HG02852 (cell line): ENCODE data around the gene PDS5B.
"Not testable (repeated sequence)": the region's sequence is repeated elsewhere in the genome, so short reads cannot be mapped to it uniquely, and the experiment has no call there.

Experiments
- ATAC-seq: cut with Tn5 transposase; IDR thresholded peaks from one replicate; pipeline ENCODE4 v1.9.1; 2021; ENCODE audit warnings: mild to moderate bottlenecking, moderate library complexity; ENCODE audit not compliant: unreplicated experiment

Gene PDS5B

GRCh38 chr13:32722340-32722739 lies 136.1 kb downstream of the PDS5B start:
- ATAC-seq, result no peak

- ATAC-seq, result no peak
Observed at GRCh38 chr13:32723987-32724386, 137.7 kb downstream of the PDS5B start.

GRCh38 chr13:32726374-32727037 lies 140.3 kb downstream of the PDS5B start:
- no peak for ATAC-seq

DNA sequence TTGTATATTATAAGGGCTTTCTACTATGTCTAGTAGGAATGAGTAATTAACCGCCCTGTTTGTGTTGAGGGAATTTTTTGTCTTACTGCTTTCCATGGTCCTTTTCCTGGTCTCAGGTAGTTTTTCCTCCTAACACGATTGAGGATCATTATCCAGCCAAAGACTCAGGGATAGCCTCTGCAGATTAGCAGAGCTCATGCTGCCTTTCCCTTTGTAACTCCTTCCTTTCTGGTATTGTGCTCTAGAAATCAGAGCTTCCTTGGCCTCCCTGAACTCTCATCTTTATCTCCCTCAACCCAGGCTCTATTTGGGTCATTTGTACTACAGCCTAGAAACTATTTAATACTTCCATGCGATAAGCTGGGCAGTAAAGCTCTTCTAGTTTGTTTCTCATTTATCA lies 142.1 kb downstream of the PDS5B start:
- ATAC-seq, result no peak

- ATAC-seq, result not testable (repeated sequence)
Observed at GRCh38 chr13:32729097-32729496, 142.8 kb downstream of the PDS5B start.

DNA sequence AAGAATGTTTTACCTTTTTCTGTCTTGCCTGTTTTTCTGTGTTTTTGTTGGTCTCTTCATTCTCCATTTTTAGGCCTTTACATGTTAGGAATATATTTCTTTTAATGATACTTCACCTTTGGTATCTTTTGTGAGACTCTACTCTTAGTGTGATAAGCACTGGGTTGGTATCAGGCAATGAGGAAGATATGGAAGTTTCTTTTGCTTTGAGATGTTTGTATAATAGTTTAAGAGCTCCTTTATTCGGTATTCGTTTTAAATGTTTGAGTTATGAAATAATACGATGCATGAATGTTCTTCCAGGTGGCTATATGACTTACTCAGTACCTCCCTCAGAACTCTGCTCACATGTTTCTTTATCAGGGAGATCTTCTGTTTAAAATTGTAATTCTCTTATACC lies 144.8 kb downstream of the PDS5B start:
- no peak for ATAC-seq

DNA sequence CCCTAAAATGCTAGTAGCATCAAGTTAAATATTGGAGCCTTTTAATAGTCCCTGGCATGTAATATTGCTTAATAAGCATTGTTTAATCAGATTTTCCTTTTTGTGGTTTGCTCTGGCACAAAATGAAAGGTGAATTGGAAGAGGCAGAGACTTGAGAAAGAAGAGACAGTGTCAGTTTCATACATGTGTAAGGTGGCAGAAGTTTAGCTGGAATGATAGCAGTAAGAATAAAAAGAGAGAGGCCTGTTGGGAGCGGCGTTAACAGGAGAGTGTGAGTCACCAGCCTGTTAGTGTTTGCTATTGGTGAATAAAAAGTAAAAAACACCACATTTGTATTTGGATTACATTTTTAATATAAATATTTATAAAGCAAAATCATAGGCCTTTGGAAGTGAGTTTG lies 145.3 kb downstream of the PDS5B start:
- no peak for ATAC-seq

GRCh38 chr13:32733690-32734089 lies 147.4 kb downstream of the PDS5B start:
- ATAC-seq, result no peak

DNA sequence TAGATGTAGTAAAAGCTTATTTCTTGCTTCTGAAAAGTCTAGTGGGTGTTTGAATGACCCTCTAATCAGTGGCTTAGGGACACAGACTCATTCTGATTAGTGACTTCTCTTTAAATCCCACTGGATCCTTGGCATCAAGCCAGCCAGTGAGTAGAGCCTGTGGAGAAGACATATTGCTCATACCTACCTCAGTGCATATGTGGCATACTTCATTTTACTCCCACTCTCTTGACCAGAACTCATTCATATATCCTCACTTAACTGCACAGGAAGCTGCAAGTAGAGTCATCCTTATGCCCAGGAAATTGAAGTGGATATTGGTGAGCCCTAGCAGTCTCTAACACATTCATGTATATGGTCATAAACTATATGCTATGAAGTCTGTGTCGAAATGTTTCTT lies 148.3 kb downstream of the PDS5B start:
- no peak for ATAC-seq

- ATAC-seq, result no peak
Observed at GRCh38 chr13:32735859-32736258, 149.6 kb downstream of the PDS5B start.

- no peak for ATAC-seq
Observed at GRCh38 chr13:32736648-32737047, 150.4 kb downstream of the PDS5B start.

GRCh38 chr13:32737111-32737571 lies 150.9 kb downstream of the PDS5B start:
- ATAC-seq, result peak; percentile 65

DNA sequence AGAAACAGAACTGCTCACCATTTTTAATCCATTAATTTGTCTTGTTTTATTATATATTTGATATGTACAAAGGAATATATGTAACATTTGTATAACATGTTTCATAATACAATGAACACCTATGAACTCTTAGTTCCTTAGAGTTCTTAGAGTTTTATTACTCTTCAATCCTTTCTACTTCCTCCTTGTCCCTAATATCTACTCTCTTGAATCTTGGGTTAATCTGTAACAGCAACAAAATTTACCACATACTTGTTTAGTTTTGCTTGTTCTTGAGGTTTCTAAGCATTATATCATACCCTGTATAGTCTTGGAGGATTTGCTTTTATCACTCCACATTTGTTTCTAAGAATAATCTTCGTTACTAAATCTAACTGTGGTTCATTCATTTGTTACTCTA lies 151.4 kb downstream of the PDS5B start:
- peak; percentile 38 for ATAC-seq

- no peak for ATAC-seq
Observed at GRCh38 chr13:32745509-32745908, 159.3 kb downstream of the PDS5B start.

- ATAC-seq, result no peak
Observed at GRCh38 chr13:32746474-32746873, 160.2 kb downstream of the PDS5B start.

DNA sequence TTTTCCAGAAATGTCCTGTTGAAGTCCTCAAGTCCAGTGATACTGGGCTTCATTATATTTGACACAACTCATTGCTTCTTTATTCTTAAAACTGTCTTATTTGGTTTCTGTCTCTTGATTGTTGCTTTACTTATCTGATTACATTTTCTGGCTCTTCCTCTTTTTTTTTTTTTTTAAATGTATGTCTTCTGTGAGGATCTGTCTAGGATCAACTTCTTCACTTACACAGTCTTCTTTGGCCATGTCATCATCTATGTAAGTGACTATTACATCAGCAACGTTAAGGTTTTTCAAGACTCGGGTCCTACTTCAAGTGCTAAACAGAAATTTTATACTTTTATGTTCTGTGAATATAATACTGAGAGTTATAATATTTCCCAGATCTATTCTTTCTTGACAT lies 162.1 kb downstream of the PDS5B start:
- ATAC-seq, result no peak

DNA sequence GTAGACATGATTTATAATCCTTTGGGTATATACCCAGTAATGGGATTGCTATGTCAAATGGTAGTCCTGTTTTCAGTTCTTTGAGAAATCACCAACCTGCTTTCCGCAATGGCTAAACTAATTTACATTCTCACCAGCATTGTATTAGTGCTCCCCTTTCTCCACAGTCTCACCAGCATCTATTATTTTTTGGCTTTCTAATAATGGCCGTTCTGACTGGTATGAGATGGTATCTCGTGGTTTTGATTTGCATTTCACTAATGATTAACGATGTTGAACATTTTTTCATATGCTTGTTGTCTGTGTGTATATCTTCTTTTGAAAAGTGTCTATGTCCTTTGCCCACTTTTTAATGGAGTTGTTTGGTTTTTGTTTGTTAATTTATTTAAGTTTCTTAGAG lies 165.1 kb downstream of the PDS5B start:
- ATAC-seq, result no peak

GRCh38 chr13:32752311-32752710 lies 166.1 kb downstream of the PDS5B start:
- ATAC-seq, result no peak

GRCh38 chr13:32752997-32753606 lies 166.8 kb downstream of the PDS5B start:
- no peak for ATAC-seq

DNA sequence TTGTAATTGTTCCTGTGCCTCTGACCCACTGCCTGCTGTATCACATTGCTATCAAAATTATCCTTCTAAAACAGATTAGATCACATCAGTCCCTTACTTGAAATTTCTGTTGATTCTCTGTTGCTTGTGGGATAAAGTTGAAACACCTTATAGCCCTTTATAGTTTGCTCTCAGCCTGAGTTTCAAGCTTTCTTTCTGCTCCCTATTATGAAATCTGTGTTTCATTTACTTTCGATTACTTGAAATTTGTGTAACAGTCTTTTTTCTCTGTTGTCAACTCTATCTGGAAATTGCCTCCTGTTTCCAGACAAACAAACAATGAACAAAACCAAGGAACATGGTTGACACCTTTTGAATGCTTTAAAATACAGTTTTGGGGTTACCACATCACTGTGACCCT lies 167.9 kb downstream of the PDS5B start:
- ATAC-seq, result no peak

DNA sequence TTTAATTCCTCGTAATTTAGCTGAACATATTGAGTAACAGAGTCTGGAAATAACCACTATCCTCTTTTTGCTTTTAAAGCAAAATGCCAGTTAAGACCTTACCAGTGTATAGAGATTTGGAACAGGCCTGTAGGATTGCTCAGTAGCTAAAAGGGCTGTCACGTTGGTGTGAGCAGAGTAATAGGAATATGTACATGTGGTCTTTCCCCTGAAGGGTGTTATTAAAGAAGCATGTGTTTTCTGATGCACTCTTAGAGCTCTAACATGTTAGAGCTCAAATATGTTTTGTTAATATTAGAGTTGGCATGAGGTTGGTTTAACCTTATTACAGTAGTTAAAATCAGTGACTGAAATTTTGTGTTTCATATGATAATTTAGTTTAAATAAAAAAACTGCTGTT lies 172.9 kb downstream of the PDS5B start:
- ATAC-seq, result no peak

GRCh38 chr13:32761472-32761871 lies 175.2 kb downstream of the PDS5B start:
- no peak for ATAC-seq

- no peak for ATAC-seq
Observed at GRCh38 chr13:32779119-32779518, 192.9 kb downstream of the PDS5B start.
